NB4 (cell line): ENCODE results near the gene SIM2.

Experiments
- DNase-seq: peaks from one replicate; pipeline ENCODE4 v3.0.0; 2010; ENCODE audit warnings: low read depth
- H3K4me3 ChIP-seq: one replicate; pipeline ENCODE4 v1.5.1; 2011; ENCODE audit warnings: mild to moderate bottlenecking, low read depth, low read length, moderate library complexity
- MYC ChIP-seq: IDR thresholded peaks from 2 replicates; pipeline ENCODE4 v1.6.1; 2011; ENCODE audit warnings: low read depth, low read length
- POLR2A ChIP-seq: IDR thresholded peaks from 2 replicates; pipeline ENCODE4 v1.6.1; 2011; ENCODE audit warnings: mild to moderate bottlenecking; ENCODE audit not compliant: insufficient read length; ENCODE audit errors: extremely low read depth
- TF ChIP-seq, protein P1 (sequence below): IDR thresholded peaks from one replicate; pipeline ENCODE4 v1.5.1; 2012; ENCODE audit warnings: low read depth, low read length
- TF ChIP-seq, protein P2 (sequence below): IDR thresholded peaks from 2 replicates; pipeline ENCODE4 v1.6.1; 2011; ENCODE audit warnings: low read depth, low read length

The SIM2 gene

GRCh38 chr21:36690628-36691554 is 8.0 kb upstream of the SIM2 start:
- no peak overlapping the region for H3K4me3 ChIP-seq
- TF ChIP-seq, protein P1, sequence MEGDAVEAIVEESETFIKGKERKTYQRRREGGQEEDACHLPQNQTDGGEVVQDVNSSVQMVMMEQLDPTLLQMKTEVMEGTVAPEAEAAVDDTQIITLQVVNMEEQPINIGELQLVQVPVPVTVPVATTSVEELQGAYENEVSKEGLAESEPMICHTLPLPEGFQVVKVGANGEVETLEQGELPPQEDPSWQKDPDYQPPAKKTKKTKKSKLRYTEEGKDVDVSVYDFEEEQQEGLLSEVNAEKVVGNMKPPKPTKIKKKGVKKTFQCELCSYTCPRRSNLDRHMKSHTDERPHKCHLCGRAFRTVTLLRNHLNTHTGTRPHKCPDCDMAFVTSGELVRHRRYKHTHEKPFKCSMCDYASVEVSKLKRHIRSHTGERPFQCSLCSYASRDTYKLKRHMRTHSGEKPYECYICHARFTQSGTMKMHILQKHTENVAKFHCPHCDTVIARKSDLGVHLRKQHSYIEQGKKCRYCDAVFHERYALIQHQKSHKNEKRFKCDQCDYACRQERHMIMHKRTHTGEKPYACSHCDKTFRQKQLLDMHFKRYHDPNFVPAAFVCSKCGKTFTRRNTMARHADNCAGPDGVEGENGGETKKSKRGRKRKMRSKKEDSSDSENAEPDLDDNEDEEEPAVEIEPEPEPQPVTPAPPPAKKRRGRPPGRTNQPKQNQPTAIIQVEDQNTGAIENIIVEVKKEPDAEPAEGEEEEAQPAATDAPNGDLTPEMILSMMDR: no peak
- TF ChIP-seq, protein P2, sequence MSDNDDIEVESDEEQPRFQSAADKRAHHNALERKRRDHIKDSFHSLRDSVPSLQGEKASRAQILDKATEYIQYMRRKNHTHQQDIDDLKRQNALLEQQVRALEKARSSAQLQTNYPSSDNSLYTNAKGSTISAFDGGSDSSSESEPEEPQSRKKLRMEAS: no peak
- TF ChIP-seq POLR2A: no peak
- TF ChIP-seq MYC: no peak
- no peak for DNase-seq

GRCh38 chr21:36691555-36692041 is 7.3 kb upstream of the SIM2 start:
- TF ChIP-seq MYC: no peak
- no peak for DNase-seq
- H3K4me3 ChIP-seq: no peak overlapping the region

- no peak for DNase-seq
- TF ChIP-seq, protein P1: no peak
- TF ChIP-seq MYC (no peak), POLR2A (no peak)
- TF ChIP-seq, protein P2: no peak
- H3K4me3 ChIP-seq: no peak overlapping the region
Measured at GRCh38 chr21:36692114-36692834, 6.6 kb upstream of the SIM2 start.

DNA sequence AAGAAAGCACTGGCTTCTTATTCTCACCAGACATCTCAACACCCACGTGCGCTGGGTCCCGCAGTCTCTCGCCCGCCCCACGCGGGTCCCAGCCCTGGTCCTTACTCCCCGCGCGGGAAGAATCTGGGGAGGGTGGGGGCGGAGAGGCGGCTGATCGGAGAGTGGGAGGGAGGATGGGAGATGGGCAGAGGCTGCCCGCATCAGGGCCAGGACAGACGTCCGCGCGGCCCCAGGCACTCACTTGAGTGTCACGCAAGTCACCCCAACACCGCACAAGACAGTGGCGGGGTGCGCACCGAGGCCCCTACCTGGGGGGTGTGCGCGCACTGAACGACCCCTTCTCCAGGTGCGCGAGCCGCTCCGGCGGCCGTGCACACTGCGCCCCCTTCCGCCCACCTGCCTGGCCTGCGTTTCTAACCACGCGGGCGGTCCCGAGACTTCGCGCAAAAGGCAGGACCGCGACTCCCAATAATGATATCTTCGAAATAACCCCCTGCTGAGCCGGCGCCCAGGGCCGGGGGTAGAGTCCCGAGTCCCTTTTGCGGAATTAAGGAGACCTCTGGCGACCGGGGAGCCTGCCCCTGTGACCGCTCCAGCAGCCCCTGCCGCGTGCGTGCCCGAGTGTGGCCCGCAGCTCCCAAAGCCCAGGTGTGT is 6.0 kb upstream of the SIM2 start:
- no peak for DNase-seq
- H3K4me3 ChIP-seq: no peak overlapping the region
- TF ChIP-seq, protein P1: no peak
- TF ChIP-seq, protein P2: no peak
- TF ChIP-seq MYC: no peak
- no peak for TF ChIP-seq POLR2A

- TF ChIP-seq POLR2A: no peak
- TF ChIP-seq, protein P1: no peak
- TF ChIP-seq, protein P2: no peak
- no peak for TF ChIP-seq MYC
- no peak overlapping the region for H3K4me3 ChIP-seq
- no peak for DNase-seq
Measured at GRCh38 chr21:36693489-36694030, 5.4 kb upstream of the SIM2 start.
